HG03342 (cell line): Measurements from ENCODE around the gene USH2A.

ENCODE experiments used
- ATAC-seq: cut with Tn5 transposase; IDR thresholded peaks from one replicate; pipeline ENCODE4 v1.9.1; 2021; ENCODE audit warnings: mild to moderate bottlenecking, moderate library complexity; ENCODE audit not compliant: unreplicated experiment

The USH2A gene

DNA sequence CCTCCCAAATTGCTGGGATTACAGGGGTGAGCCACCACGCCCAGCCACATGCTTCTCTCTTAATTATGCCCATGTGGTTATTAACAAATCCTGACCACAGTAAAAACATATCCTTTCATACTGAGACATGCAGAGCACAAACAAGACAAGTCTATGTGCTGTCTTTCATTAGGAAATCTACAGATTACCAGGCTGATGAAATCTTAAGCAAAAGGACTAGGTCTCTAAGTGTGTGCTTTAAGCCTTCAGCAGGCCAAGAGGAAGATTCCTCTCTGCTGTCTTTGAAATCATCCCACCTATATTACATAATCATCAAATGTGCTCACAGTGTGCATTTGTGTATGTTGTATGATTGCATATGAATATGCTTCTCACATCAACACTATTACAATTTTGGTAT lies 436.8 kb downstream of the USH2A start:
- no peak for ATAC-seq

DNA sequence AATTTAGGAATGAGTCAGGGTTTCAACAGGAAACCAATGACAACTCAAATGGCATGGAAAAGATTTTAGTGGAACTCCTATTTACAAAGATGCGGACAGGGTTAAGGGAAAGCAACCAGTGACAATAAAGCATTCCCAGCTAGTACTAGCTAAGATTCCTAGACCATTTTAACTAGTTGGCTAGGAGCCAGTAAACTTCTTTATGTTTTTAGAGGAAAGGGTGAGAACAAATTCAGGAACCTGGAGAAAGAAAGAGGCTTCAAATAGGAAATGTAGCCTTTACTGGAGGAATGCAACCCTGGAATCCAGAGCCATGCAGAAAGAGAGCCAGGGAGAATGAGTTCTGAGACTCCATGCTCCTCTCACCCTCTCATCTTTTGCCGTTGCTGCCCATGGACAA lies 439.6 kb downstream of the USH2A start:
- no peak for ATAC-seq

DNA sequence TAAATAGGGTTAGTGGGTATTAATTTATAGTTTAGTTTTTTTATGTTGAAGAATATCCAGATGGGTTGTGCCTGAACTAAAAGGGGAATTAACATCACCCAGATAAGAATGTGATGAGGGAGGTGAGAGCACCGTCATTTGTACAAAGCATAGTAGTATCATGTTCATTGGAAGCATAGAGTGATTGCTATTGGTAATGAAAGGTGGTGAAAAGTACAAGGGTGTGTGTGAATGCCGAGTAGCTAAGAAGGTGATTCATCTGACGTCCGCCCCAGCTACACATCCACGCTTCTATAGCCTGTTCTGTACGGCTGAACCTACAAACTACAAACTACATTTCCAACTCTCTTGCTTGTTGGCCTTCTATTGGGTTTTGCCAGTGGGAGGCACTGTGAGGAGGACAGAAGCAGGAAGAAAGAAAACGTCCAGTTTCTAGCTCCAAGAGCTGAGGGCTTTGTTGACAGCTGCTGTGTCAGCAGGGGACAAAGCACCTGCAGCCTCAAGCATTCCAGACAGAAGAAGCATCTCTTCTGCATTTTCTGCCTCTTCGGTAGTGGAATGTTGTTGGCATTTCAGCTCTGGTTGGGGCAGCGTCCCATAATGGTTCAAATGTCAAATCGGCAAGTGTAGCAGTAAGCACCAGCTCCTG lies 451.3 kb downstream of the USH2A start:
- no peak for ATAC-seq

DNA sequence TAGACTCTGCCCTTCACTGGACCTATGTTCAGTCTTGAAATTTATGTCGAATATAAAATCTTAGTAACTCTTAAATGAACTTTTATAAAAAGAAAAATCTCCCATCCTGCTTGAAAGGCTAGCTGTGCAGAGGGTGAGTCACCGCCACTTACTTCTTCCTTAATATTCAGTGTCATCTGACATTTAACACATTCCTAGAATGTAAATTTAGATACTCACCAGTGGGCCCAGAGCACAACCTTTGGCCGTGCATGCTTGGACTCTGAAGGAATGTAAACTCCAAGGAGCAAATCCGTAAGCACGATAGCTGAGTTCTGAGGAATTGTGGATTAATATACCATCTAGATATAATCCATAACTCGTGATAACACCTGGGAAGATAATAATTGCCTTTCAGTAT lies 452.8 kb downstream of the USH2A start:
- no peak for ATAC-seq

DNA sequence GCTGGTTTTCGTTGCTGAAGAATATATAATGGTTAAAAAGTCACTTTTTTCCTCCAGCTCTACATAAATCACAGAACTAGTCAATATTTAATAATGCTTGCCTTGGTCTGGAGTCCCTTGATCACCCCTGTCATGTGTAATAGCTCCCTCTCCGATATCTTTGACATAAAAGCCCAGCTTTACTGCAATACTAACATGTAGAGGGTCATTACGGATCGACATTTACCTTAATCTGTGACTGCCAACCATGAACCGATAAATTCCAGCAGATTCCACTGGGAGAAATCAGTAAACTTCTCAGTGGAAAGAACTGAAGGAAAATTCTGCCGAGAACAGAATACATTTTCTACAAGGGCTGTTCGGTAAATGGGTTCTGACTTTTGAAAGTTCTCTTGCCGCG lies 459.6 kb downstream of the USH2A start:
- no peak for ATAC-seq

DNA sequence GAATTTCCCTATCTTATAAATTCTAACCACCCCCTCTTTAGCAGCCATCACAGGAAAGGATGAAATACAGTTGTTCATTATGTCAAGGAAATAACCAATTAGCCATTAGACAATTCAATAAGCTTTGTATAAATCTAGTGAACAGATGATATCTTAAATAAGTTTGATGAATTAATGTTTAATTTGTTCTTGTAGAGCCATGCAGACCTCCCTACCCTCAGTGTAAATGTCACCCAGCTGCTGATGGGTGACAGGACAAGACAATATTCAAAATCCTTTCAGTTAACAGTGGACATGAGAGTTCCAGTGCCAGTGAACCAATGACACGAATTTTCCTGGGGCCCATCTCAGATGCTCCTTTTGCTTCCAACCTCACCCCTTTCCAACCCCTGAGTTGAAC lies 460.2 kb downstream of the USH2A start:
- no peak for ATAC-seq

DNA sequence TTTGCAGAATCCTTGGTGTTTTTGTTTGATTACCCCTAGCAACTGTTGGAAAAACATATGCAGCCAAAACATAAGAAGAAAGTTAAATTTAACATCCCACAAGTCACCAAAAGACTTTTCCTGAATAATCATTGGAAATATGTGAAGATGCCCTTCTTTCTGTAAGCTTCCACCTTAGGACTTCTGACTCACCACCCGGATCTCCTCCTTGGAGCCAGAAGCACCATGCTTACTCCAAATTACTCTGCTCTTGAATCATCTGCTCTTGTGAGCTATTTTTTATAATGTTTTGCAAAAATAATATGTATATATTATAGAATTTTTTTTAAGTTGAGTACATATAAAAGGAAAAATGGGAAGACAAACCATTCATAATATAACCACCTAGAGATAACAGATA lies 464.4 kb downstream of the USH2A start:
- ATAC-seq: no peak

DNA sequence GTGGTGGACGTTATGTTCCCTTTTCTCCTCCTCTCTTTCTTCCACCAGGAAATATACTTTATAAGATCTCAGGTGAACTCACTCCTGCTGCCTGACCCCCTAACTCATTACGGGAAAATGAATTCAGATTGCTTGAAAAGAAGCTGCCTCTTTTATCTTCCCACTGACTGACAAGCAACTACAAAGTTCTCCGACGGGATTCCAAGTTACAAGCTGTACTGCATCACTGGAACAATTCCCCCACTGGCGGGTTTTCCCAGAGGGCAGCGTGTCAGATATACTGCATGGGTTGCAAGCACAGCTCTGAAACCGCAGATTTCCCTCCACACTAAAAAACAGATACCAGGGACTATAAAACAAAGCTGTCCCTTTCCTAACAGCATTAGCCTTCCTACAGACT lies 465.6 kb downstream of the USH2A start:
- no peak for ATAC-seq

DNA sequence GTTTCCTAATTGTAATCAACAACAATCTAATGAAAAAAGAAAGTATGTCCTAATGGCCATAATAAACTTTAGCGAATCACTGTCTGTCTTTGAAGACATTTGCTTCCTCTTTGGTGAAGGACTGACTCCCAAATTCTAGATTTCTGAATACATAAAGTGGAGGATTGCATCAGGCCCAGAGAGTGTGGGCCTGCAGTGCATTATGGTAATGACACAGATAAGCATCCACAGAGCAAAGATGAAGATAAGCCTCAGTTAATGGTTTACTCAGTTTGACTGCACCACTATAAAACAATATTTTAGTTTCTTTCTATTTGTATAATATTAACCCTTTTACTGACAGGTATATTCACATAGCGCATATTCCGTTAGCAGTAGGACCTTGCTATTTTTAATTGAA lies 490.7 kb downstream of the USH2A start:
- no peak for ATAC-seq

DNA sequence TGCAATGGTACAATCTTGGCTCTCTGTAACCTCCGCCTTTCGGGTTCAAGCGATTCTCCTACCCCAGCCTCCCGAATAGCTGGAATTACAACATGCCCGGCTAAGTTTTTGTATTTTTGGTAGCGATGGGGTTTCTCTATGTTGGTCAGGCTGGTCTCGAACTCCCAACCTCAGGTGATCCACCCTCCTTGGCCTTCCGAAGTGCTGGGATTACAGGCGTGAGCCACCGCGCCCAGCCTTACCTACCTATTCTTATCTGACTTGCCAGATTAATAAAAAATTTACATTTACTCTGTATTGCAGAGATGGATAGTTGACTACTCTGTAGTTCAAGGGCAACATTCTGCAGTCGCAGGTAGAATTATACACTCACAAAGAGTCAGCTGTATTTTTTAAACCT lies 496.6 kb downstream of the USH2A start:
- no peak for ATAC-seq

DNA sequence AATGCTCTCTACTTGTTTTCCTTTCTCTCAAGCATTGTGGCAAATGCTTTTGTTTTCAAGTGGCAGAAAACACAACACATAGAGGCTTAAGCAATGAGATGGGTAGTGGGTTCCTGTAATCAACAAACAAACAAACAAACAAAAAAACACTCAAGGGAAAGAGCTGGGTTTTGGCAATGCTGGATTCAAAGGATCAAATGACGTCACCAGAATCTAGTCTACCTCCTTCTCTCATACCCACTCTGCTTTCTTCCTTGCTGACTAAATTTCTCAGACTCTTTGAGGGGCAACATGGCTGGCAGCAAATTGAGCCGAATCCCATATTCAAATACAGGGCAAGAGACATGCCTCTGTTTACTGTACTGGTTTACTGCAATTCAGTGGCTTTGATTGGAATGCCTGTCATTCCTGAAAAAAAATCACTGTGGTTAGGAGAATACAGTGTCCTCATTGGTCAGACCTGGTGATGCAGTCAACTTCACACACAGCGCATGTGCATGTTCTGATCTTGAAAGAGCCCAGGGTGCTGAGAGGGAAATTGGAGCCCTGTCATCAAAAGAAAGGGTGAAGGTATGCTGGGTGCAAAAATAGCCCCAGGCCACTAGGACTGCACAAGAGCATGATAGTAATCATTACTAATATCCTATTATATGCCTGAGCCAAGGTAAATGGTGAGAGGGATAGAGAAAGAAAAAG lies 500.0 kb downstream of the USH2A start:
- no peak for ATAC-seq

DNA sequence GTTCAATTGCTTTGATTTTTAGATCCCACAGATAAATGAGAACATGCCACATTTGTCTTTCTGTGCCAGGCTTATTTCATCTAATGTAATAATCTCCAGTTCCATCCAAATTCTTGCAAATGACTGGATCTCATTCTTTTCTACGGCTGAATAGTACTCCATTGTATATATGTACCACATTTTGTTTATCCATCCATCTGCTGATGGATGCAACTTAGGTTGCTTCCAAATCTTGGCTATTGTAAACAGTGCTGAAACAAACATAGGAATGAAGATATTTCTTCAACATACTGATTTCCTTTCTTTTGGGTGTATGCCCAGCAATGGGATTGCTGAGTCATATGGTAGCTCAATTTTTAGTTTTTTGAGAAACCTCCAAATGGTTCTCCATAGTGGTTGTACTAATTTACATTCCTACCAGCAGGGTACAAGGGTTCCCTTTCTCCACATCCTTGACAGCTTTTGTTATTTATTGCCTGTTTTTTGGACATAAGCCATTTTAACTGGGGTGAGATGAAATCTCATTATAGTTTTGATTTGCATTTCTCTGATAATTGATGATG lies 511.8 kb downstream of the USH2A start:
- no peak for ATAC-seq

DNA sequence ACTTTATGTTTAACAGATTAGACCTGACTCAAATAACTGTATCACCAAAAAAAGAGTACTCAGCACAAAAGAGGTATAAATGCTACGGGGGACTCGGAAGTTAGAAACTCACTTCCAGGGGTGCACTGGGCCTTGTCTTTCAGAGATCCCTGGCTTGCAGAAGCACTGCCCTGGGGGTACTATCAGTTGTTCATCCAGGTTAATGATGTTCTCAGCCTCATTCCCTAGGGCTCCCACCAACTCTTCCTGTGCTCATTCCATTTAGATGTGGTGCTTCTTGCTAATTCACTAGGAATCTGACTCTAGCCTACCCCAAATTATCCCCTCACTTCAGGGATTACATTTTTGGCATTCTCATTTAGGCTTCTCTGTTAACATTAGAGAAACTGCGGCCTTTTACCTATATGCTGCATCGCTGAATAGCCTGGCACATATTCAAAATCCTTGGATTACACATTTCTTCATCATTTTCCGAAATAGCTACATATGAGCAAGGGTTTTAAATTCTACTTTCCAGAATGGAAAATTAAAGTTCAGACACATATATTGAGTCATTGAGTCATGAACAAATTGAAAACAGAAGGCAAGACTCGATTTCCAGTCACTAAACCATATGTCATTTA lies 517.6 kb downstream of the USH2A start:
- no peak for ATAC-seq

DNA sequence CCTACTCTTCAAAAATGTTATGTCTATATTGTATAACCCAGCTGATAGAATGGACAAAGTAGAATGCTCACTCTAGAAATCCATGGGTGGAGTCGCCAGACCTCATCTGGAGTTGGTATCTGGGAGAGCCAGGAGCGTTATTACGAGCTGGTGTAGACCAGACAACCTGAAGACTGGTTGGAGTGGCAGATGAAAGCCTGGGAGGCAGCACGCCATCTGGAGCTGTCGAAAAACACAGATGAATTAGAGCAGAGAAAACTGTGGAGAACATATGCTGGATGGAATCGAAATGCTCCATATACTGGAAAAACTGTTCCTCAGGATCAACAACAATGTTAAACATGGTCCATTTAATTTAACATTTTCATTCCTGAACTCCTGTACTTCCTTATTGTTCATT lies 522.6 kb downstream of the USH2A start:
- ATAC-seq: no peak

DNA sequence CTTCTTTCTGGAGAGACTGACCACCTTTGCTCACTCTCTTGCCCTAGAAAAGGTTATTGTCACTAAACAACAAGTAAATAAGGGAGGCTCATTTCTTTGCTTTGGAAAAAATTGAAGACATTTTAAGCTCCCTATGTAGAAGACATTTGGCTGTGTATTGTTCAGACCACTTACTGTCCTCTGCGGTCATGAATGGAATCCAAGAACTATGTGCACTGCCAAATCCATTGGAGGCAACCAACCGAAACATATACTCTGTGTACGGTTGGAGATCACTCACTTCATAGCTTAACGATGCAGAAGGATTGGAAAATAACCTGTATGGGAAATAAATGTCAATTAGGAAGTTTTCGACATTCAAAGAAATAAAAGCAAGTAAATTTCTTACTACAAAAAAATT lies 523.3 kb downstream of the USH2A start:
- ATAC-seq: no peak

DNA sequence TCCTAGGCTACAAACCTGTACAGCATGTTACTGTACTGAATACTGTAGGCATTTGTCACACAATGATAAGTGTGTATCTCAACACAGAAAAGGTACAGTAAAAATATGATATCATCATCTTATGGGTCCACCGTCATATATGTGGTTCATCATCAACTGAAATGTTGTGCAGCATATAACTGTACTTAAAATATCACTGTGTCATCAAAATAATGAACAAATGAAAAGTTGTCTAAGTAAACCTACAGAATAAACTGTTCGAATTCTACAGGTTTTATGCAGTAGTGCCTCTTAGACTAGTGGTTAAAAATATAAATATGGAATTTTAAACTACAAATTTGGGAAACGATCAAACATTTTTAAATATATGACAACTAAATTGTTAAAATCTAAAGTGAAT lies 527.4 kb downstream of the USH2A start:
- no peak for ATAC-seq

DNA sequence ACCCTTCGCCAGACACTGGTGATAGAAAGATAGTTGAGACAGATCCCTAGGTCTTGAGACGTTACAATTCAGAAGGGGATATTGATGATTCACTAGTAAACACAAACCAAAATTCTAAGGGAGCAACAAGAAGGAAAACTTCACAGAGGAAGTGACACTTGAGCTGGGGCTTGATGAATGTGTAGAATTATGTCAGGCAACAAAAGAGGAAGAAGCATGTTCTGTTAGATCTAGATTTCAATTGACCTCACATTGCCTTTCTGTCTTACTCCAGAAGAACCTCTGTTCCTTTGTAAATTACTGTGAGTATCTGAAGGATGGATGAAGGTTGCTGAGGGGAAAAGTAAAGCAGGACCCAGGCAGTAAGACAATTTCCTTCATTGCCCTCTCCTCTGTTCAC lies 528.0 kb downstream of the USH2A start:
- no peak for ATAC-seq

DNA sequence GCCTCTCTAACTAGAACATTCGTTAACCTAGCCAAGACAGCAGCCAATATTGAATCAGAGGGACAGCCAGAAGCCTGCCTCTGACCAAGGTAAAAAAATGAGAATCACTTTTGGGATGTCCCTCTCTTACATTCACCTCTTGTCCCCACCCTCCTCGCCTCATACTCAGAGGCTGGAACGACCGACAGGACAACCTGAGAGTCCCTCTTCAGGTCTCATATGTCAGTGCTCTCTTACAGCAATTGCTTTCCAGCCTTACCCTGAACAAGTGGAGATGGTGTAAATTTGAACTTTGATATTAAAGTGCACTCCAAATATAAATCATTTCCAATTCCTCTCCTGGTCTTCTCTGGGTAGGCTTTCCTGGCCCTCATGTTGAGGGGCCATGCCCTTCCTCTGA lies 528.6 kb downstream of the USH2A start:
- ATAC-seq: no peak

DNA sequence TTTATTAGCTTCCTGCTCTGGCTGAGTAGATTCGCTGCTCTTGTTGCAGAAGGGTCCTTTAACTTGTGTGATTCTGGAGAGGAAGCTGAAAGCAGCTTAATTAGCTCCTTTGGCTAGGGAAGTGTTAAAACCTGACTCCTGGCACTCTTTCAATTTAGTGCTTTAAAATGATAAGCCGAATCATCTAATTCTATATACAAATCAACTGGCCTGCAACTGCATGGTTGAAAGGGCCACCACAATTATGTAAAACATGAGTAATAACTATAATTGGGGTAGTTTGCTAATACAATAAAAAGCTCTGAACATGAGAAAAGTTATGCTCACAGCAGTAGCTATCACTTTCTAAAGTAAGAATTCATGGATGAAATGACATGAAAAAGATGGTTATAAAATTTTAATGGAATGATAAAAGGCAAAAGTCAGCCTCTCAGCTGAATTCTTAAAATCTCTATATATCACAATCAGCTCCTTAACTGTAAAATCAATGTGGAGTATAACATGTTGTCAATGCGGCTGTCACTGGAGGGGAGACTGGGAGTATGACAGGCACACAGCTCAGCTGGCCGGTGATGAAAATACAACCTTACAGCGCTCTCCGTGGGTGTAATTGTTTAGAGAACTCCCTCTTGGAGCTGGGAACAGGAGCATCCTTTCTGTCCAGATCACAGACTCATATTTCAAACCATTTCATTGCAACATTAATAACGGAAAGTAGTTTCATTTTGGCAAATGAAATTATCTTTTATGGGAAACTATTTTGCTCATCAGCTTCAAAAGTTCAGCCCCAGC lies 531.8 kb downstream of the USH2A start:
- no peak for ATAC-seq

DNA sequence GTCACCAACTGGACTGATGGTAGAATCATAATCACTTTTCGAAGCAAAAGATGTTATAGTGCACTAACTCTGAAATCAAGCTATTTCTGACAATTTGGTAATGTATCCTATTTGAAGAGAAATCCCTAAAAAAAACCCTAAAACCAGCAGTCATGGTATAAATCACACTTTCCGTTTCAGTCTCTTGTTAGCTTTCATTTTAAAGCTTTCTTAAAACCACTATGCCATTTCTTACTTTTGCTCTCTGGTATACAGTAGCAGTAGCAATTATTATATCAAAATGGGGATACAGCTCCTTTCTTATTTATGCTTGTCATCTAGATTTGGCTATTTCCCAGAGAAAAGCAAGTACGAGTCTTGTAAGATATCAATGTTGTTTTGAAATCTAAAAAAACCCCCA lies 532.8 kb downstream of the USH2A start:
- peak; percentile 64 for ATAC-seq

DNA sequence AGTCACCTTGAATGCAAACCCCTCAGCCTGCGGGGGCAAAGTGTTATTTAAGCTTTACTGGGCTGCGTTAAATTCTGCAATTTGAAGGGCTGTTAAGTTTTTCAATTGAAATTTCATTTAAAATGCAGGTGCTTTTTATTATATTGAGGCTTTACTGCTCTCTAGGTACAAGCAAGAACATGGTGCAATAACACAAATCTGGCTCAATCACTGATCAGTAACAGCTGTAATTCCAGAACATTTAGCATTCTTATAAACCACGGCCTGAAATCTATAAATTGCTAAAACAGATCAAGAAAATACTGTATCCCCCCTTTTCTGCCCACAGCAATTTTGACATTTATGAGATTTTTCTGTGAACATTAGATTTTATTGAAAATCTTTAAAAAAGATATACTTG lies 533.4 kb downstream of the USH2A start:
- ATAC-seq: no peak
